Measurements from ENCODE around the gene KLHL30.

The KLHL30 gene

DNA sequence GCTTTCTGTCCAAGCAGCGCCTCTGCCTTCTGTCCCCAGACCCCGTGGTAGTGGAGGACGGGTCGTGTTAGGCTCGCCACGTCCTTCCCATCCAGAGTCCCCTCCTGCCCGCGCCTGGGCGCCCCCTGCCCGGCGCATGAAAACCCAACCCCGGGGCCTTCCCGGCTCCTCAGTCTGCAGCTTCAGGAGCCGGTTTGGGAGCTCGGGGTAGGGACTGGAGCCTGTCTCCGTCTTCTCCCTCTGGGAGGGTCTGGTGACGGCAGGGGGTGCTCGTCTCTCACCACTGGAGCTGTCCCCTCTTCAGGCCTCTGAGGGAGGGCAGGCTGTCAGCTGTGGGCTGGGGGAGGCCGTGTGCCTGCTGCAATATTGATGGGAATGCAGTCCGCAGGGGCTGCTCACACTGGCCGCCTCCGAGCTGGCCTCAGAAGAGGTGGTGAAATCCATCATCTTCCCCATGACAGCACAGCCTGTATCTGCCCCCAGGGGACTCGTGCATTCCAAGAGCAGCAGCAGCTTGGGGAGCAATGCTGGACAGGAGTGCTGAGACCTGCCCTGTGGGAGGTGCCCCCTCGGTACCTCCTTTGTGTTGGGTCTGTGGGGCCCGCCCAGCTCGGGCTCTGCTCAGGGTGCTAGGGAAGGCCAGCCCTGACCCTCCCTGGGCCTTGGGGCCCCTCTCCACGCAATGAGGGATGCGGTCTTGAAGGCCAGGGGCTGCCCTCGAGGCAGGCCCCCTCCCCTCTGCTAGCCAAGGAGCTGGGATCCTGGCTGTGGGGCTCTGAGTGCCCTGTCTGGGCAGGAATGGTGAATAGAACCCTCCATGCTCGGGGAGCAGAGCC lies 17.8 kb upstream of the KLHL30 start:
- DNase-seq (ENCODE audit: low spot score) = no peak

DNA sequence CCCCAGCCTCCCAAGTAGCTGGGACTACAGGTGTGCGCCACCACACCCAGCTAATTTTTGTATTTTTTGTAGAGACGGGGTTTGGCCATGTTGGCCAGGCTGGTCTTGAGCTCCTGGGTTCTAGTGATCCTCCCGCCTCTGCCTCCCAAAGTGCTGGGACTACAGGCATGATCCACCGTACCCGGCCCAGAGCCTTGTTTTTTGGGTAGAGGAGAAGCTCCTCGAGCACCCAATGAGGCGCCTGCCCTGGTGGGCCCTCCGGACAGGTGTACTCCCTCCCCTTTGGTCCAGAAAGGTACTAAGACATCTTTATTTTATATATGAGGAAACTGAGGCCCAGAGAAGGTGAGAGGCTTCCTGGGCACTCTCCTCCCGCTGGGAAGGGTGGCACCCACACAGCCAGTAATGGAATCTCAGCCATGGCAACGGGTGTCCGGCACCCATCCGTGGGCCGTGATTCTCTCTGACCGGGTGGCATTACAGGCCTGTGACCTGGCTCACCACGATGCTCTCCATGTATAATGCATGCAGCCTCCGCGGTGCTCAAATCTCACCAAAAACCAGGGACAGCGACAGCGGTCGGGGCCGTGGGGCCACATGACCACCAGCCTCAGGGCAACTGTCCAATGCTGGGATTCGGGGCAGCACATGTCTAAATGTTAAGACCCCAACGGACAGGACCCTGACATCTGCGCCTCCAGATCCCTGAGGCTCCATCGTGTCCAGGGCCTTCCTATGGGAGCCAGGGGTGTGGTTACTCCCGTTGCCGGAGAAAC lies 16.8 kb upstream of the KLHL30 start:
- DNase-seq (ENCODE audit: low spot score) = no peak

DNA sequence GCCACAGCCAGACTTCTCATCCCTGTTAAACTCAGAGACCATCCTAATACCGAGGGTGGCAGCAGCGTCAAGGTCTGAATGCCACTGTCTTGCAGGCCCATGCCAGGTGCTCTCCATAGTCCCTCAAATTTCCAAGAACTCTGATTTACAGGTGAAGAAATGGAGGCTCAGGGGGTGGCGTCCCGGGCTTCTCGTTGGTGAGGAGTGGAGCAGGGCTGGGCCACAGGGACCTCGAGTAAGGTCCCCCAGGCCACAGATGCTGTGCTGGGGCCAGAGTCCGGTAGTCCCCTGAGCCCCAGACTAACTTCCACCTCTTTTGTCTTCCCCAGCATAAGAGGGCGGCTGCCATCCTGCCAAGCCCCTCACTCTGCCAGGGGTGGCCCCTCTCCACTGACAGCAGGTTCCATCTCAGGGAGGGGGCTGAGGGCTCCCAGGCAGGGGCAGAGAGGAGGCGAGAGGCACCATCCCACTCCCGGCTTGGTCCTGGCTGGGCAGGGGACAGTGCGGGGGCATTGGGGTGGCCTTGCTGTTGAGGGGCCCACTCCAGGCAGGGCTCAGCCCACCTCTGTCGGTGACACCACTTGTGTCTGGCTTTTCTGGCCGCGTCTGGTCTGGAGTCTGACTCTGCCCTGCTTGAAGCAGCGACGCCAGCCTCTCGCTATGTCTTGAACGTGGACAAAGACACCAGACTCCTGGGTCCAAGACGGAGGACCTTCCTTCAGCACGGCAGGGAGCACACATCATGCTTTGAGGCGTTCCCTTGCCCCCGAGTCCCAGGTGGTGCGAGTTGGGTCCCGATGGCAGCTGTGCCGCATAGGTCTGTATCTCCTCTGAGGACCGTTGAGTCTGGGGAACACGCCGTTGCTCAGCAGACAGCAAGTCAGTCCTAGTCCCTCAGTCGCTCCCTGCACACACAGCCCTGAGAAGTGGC lies 15.9 kb upstream of the KLHL30 start:
- no peak for DNase-seq (ENCODE audit: low spot score)

DNA sequence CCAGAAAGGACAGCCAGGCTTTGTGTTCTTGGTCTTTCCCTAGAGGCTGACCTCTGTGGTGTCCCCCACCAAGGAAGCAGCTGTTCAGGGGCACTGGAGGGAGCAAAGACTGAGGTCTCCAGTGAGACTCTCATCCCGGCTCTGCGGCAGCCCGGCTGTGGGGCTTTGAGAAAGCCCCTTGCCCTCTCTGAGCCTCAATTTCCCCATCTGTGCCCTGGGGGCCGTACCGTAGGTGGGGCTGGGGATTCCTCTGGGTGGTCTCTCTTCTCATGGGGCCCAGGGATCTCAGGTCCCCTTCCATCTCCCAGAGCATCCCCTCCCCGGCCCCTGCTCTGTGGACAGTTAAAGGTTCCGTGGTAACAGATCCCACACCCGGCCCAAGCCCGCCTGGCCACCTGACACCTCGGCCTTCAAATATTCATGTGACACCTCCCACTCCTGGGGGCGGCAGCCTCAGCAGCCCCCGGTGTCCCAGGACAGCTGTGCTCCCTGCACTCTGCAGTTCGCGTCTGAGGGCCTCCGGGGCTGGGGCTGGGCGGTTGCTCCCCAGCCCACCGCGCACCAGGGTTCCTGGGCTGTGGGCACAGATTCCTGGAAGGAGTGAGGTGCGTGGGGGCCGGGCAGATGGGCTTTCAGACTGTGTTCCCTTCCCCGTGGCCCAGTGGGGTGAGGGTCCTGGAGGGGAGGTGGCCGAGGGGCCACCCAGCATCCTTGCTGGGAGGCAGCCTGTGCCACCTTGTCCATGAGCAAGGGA lies 15.1 kb upstream of the KLHL30 start:
- no peak for DNase-seq (ENCODE audit: low spot score)

GRCh38 chr2:238123991-238124470 lies 14.4 kb upstream of the KLHL30 start:
- DNase-seq (ENCODE audit: low spot score) = no peak

DNA sequence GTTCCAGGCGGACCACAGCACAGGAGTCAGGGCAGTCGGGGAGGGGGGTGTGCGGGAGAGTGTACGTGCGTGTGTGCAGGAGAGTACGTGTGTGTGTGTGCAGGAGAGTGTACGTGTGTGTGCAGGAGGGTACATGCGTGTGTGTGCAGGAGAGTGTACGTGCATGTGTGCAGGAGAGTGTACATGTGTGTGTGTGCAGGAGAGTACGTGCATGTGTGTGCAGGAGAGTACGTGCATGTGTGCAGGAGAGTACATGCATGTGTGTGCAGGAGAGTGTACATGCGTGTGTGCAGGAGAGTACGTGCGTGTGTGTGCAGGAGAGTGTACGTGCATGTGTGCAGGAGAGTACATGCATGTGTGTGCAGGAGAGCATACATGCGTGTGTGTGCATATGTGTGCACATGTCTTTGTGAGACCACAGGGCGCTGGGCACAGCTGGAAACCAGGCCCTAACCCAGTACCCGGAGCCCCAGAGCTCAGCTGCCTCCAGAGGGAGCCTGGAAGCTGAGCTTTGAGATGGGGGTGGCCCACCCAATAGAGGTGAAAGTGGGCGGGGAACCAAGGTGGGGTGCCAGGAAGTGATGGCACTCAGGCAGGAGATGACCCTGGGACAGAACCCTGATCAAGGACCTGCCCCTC lies 13.9 kb upstream of the KLHL30 start:
- no peak for DNase-seq (ENCODE audit: low spot score)

GRCh38 chr2:238125127-238125885 lies 13.2 kb upstream of the KLHL30 start:
- DNase-seq (ENCODE audit: low spot score) = no peak

- DNase-seq (ENCODE audit: low spot score) = no peak
Measured at GRCh38 chr2:238126338-238126737, 12.1 kb upstream of the KLHL30 start.

DNA sequence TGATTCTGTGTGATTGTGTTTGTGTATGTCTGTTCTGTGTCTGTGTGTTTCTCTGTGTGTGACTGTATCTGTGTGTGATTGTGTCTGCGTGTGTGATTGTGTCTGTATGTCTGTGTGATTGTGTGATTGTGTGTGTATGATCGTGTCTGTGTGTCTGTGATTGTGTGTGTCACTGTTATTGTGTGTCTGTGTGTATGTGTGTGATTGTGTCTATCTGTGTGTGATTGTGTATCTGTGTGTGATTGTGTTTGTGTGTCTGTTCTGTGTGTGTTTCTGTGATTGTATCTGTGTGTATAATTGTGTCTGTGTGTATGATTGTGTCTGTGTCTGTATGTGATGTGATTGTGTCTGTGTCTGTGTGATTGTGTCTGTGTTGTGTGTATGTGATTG lies 11.7 kb upstream of the KLHL30 start:
- no peak for DNase-seq (ENCODE audit: low spot score)

DNA sequence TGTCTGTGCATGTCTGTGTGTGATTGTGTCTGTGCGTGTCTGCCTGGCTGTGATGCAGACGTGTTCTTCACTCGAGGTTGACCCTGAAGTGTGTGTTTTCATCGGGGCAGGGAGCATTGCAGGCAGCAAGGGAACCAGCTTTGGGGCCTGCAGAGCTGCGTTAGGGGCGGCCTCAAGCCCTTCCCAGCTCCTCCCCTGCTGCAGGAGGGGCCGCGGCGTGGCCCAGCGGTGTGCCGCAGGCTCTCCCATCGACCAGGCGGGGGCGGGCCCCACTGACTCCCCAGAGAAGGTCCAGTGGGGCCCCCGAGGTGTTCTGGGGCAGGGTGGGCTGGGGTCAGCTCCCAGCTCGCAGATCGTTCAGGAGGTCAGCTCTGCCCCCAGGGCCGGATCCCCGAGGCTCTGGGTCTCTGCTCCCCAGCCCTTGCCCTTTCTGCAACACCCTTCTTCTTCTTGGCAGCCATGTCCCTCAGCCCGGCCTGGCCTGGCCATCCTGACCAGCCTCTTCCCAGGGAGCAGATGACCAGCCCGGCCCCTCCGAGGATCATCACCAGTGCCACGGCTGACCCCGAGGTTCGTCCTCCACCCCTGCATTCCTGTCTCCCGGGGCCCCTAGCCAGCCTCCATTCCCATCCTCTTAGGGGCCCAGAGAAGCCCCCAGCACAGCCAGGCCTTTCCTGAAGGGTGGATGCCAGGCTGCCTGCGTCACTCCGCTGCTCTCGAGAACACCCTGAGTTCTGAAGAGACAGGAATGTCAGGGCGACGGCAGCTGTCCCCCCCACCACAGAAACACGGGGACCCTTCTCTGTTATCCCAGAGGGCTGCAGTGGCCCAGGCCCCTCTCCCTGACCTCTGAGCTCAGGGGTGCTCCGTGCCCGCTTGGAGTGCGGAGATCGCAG lies 11.1 kb upstream of the KLHL30 start:
- no peak for DNase-seq (ENCODE audit: low spot score)

- no peak for DNase-seq (ENCODE audit: low spot score)
Measured at GRCh38 chr2:238128061-238128440, 10.4 kb upstream of the KLHL30 start.

GRCh38 chr2:238128534-238129001 lies 9.9 kb upstream of the KLHL30 start:
- DNase-seq (ENCODE audit: low spot score) = no peak

DNA sequence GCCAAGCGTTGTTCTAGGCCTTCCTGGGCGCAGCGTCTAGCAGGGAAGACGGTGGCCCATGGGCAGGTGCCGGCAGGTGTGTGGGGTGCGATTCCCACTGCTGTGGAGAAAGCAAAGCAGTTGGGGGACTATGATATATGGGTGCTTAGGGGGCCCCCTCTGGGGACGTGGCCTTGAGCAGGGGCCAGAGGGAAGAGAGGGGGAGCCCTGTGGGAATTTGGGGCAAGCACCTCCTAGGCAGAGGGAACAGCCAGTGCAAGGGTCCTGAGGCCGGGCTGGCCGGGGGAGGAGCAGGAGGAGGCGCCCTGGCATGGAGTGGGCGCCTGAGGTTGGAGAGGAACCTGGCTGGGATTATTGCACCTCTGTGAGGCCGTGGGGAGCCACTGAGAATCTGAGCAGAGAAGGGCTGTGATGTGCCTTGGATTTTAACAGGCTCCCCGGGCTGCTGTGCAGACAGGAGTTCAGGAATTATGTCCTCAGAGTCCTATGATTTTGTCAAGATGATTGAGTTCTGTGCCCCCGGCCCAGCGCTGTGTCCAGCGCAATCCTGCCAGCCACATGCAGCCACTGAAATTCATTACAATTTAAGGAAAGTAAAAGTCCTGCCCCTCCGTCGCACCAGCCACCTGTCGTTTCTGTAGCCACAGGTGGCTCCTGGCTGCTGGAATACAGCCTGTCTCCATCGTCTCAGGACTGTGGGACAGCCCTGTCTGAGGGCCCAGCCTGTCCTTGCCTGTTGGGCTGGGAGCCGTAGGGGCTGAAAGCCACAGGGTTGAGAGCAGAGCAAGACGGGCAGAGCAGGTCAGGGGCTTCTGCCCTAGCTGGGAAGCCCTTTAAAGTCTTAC lies 9.1 kb upstream of the KLHL30 start:
- DNase-seq (ENCODE audit: low spot score) = no peak

DNA sequence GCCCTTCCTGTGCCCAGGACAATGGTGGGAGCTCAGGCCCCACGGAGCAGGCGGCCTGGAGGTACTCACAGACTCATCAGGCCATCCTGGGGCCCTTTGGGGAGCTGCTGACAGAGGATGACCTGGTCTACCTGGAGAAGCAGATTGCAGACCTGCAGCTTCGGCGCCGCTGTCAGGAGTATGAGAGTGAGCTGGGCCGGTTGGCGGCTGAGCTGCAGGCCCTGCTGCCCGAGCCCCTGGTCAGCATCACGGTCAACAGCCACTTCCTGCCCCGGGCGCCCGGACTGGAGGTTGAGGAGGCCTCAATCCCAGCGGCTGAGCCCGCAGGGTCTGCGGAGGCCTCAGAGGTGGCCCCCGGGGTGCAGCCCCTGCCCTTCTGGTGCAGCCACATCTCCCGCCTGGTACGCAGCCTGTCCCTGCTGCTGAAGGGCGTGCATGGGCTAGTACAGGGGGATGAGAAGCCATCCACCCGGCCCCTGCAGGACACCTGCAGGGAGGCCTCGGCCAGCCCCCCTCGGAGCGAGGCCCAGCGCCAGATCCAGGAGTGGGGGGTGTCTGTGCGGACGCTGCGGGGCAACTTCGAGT lies 8.3 kb upstream of the KLHL30 start:
- no peak for DNase-seq (ENCODE audit: low spot score)

GRCh38 chr2:238130696-238131628 lies 7.5 kb upstream of the KLHL30 start:
- no peak for DNase-seq (ENCODE audit: low spot score)

GRCh38 chr2:238131761-238132462 lies 6.6 kb upstream of the KLHL30 start:
- DNase-seq (ENCODE audit: low spot score) = no peak
